CD4-positive, alpha-beta T cell (primary cell): Measurements from ENCODE around the gene GRM5. TPM values are rescaled to one million over a fixed set of nuclear protein-coding genes. Genes with fewer than 3 reads are reported as not detected.

Experiments
- ATAC-seq: fragments of 200-7000 bp; cut with Tn5 transposase; one replicate; pipeline ENCODE4 v1.10.0; 2022; ENCODE audit warnings: mild to moderate bottlenecking; ENCODE audit not compliant: poor library complexity
- CTCF ChIA-PET: fragments of 350-600 bp; sonication (Branson Sonifier 250); formaldehyde crosslinking; loops from one replicate; lab custom pipeline; 2021; ENCODE audit warnings: antibody characterized with exemption, inconsistent platforms; lab: Charles Lee
- POLR2A ChIA-PET: fragments of 350-600 bp; sonication (Branson Sonifier 250); formaldehyde crosslinking; loops from one replicate; lab custom pipeline; 2021; ENCODE audit warnings: antibody characterized with exemption, inconsistent platforms; lab: Charles Lee
- DNase-seq, 14 experiments: peaks; one replicate each; pipeline ENCODE4 v3.0.0-alpha.2; 2013 to 2020; ENCODE audit warnings: mixed read lengths in 2 of 14
- H3K27ac ChIP-seq, 2 donors: one replicate each; pipeline versions ENCODE4 v1.5.1 to v1.7.0; 2013; ENCODE audit warnings: low read length in 2 of 2, low read depth in 1 of 2, mild to moderate bottlenecking in 1 of 2
- H3K27me3 ChIP-seq, 2 experiments: 1 replicate in 1 of 2; 2 replicates in 1 of 2; pipeline versions ENCODE4 v1.6.1 to v1.7.0; 2013; ENCODE audit warnings: low read length in 2 of 2, control low read depth in 1 of 2, mild to moderate bottlenecking in 1 of 2, moderate library complexity in 1 of 2; ENCODE audit not compliant: insufficient read depth in 2 of 2, control insufficient read depth in 1 of 2
- H3K36me3 ChIP-seq: one replicate; pipeline ENCODE4 v1.6.1; 2013; ENCODE audit warnings: low read length, control low read depth; ENCODE audit not compliant: insufficient read depth
- H3K4me1 ChIP-seq: one replicate; pipeline ENCODE4 v1.6.1; 2013; ENCODE audit warnings: low read length, control low read depth; ENCODE audit not compliant: insufficient read depth
- H3K4me3 ChIP-seq: one replicate; pipeline ENCODE4 v1.5.1; 2013; ENCODE audit warnings: mild to moderate bottlenecking, low read length, moderate library complexity
- H3K9me3 ChIP-seq, 2 experiments: 1 replicate in 1 of 2; 2 replicates in 1 of 2; pipeline versions ENCODE4 v1.6.1 to v1.7.0; 2013; ENCODE audit warnings: low read length in 2 of 2, mild to moderate bottlenecking in 2 of 2, control low read depth in 1 of 2, moderate library complexity in 1 of 2; ENCODE audit not compliant: control insufficient read depth in 1 of 2, insufficient read depth in 1 of 2
- H3K27ac Mint-ChIP-seq: one replicate; pipeline ENCODE4 v1.8.0; 2020; ENCODE audit warnings: mixed read lengths
- H3K27me3 Mint-ChIP-seq: one replicate; pipeline ENCODE4 v1.8.0; 2021; ENCODE audit warnings: mixed read lengths
- H3K36me3 Mint-ChIP-seq: one replicate; pipeline ENCODE4 v1.8.0; 2021; ENCODE audit warnings: low read depth, mixed read lengths
- H3K4me1 Mint-ChIP-seq: one replicate; pipeline ENCODE4 v1.8.0; 2021; ENCODE audit warnings: low read depth, mixed read lengths
- H3K4me3 Mint-ChIP-seq: one replicate; pipeline ENCODE4 v1.8.0; 2020; ENCODE audit warnings: mild to moderate bottlenecking, mixed read lengths
- H3K9me3 Mint-ChIP-seq: one replicate; pipeline ENCODE4 v1.8.0; 2020; ENCODE audit warnings: mixed read lengths
- CTCF ChIP-seq: fragments of 200-600 bp; IDR thresholded peaks from one replicate; pipeline ENCODE4 v1.8.0; 2022; ENCODE audit warnings: antibody characterized with exemption, mild to moderate bottlenecking
- intact Hi-C, 2 experiments: fragments of 100-400 bp; cut with DNase I in 1 of 2; cut with micrococcal nuclease in 1 of 2; formaldehyde crosslinking; loops; one replicate each; pipeline versions ENCODE4 v1.15.1 to v1.9.0; 2023 to 2025; cut with DNase I, micrococcal nuclease
- total RNA-seq, 174 experiments: library from RNA in 2 of 174; stranded (reverse) in 2 of 174; gene quantifications; one replicate each; pipeline ENCODE4 v1.2.3 and lab custom pipeline; 2021 to 2026

The GRM5 gene
- total RNA-seq, 2 experiments from 2014 or later: not detected

DNA sequence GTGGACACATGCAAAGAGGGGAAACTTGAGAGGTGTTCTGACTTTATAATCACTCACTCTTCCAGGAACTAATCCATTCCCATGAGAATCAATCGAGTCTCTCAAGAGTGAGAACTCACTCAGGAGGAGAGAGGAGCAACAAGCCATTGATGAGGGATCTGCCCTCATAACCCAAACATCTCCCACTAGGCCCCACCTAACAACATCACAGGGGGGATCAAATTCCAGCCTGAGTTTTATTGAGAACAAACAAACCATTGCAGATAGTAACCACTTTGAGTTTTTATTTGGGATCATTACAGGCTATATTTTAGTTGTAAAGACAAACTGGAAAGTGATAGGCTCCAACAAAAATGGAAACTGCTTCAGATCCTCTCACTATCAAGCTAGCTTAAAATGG is 399.4 kb downstream of the GRM5 start:
- no peaks in the 10 kb centered on the region for H3K9me3 Mint-ChIP-seq

DNA sequence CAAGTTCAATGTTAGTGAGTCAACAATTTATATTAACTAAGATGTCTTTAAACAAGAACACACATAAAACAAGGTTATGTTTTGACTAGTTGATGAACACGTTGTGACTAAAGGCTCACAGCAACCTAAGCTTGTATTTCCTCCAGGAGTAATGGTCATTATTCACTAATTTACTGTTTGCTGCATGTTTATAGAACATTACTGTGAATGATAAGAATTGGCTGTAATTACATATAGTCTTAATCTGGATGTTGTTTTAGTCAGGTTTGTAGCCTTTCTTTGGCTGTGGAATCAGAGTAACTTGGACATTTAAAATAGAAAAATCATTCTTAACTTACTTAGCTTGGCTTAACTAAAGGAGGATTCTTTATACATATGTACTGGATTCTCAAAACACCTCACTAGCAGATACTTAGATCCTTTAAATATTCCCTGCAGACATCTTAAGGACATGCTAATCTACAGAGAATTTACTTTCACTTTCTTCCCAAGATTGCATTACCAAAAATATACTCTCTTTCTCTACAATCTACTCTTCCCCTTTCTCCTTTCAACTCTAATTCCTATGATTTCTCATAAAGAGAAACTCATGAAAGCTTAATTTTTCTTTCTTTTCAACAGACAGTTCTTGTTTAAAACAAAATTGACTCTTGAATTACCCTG is 408.6 kb downstream of the GRM5 start:
- Mint-ChIP-seq H3K27ac (no peak overlapping the region), H3K9me3 (no peaks in the 10 kb centered on the region), H3K36me3 (no peaks in the 10 kb centered on the region), H3K27me3 (no peaks in the 10 kb centered on the region), H3K4me1 (peaks cover 12% of the 10 kb centered on the region), H3K4me3 (peak overlapping the region; percentile 64)
- Histone ChIP-seq H3K36me3 (no peaks in the 10 kb centered on the region), H3K4me1 (no peaks in the 10 kb centered on the region), H3K4me3 (no peak overlapping the region), H3K9me3 (no peaks in the 10 kb centered on the region), H3K27ac (no peak overlapping the region), H3K27me3 (no peaks in the 10 kb centered on the region)
- TF ChIP-seq CTCF: no peak
- intact Hi-C loops: no loop called here
- POLR2A ChIA-PET: no interaction called here
- no peak for DNase-seq
- CTCF ChIA-PET: no interaction called here
- no peak for ATAC-seq

More for the DNA sequence above, 399.4 kb downstream of the GRM5 start:
- Mint-ChIP-seq H3K4me3 (no peak overlapping the region), H3K36me3 (no peaks in the 10 kb centered on the region), H3K27ac (no peak overlapping the region), H3K4me1 (no peaks in the 10 kb centered on the region), H3K27me3 (no peaks in the 10 kb centered on the region)
- Histone ChIP-seq H3K27ac (no peak overlapping the region), H3K27me3 (no peaks in the 10 kb centered on the region), H3K4me1 (no peaks in the 10 kb centered on the region), H3K36me3 (no peaks in the 10 kb centered on the region), H3K9me3 (no peaks in the 10 kb centered on the region), H3K4me3 (no peak overlapping the region)
- DNase-seq (no peak), ATAC-seq (no peak)
- no peak for TF ChIP-seq CTCF
- intact Hi-C loops: no loop called here
- POLR2A ChIA-PET: no interaction called here
- CTCF ChIA-PET: interaction anchor here (1.0 kb wide), 1 partner anchor 10 kb away, joined by 4 read pairs; no protein-coding TSS in a partner anchor

DNA sequence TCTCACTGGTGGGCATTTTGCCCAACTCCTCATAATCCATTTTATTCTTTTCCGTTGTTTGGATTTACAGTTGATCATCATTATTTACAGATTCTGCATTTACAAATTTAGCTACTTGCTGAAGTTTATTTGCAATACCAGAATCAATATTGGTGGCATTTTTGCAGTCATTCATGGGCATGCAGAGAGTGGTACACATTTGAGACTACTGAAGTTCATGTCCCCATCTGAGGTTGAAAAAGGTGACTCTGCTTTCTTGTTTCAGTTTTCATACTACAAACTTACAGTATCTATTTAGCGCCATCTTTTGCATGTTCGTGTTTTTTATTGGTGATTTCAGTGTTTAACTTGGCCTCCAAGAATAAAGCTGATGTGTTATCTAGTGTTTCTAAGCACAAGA is 409.5 kb downstream of the GRM5 start:
- Histone ChIP-seq H3K27ac (no peak overlapping the region), H3K36me3 (no peaks in the 10 kb centered on the region), H3K4me1 (no peaks in the 10 kb centered on the region), H3K27me3 (no peaks in the 10 kb centered on the region), H3K4me3 (no peak overlapping the region), H3K9me3 (no peaks in the 10 kb centered on the region)
- ChIA-PET CTCF (interaction anchor here (0.6 to 1.5 kb wide), 2 partner anchors 10 kb away, joined by 3 to 4 read pairs; no protein-coding TSS in a partner anchor), POLR2A (no interaction called here)
- Mint-ChIP-seq H3K9me3 (no peaks in the 10 kb centered on the region), H3K4me1 (peaks cover 12% of the 10 kb centered on the region), H3K27me3 (no peaks in the 10 kb centered on the region), H3K4me3 (no peak overlapping the region), H3K27ac (no peak overlapping the region), H3K36me3 (no peaks in the 10 kb centered on the region)
- DNase-seq: no peak
- no peak for ATAC-seq
- intact Hi-C loops: no loop called here
- TF ChIP-seq CTCF: no peak
